H9 (cell line): Measurements from ENCODE around the gene OR8B8. TPM values are rescaled to one million over a fixed set of nuclear protein-coding genes. Genes with fewer than 3 reads are reported as not detected.

Source experiments
- DNase-seq: peaks from one replicate; pipeline ENCODE4 v3.0.0-alpha.2; 2017
- H2AFZ ChIP-seq: one replicate; pipeline ENCODE4 v1.6.1; 2013; ENCODE audit warnings: mild to moderate bottlenecking, low read length, control low read depth, moderate library complexity
- H2AK5ac ChIP-seq: 2 replicates; pipeline ENCODE4 v1.6.1; 2013; ENCODE audit warnings: low read length, control low read depth, mixed read lengths; ENCODE audit not compliant: insufficient read length
- H2BK120ac ChIP-seq: one replicate; pipeline ENCODE4 v1.6.1; 2013; ENCODE audit warnings: low read depth, mild to moderate bottlenecking, low read length, control low read depth, inconsistent platforms; ENCODE audit not compliant: poor library complexity, severe bottlenecking
- H2BK12ac ChIP-seq: 2 replicates; pipeline ENCODE4 v1.6.1; 2013; ENCODE audit warnings: low read length, control low read depth, mixed read lengths, low read depth; ENCODE audit not compliant: insufficient read length
- H2BK15ac ChIP-seq: 2 replicates; pipeline ENCODE4 v1.6.1; 2013; ENCODE audit warnings: low read depth, low read length, control low read depth
- H2BK20ac ChIP-seq: one replicate; pipeline ENCODE4 v1.6.1; 2013; ENCODE audit warnings: low read depth, mild to moderate bottlenecking, low read length, control low read depth, inconsistent platforms; ENCODE audit not compliant: poor library complexity, severe bottlenecking
- H2BK5ac ChIP-seq: 2 replicates; pipeline ENCODE4 v1.6.1; 2013; ENCODE audit warnings: low read length, control low read depth, mixed read lengths; ENCODE audit not compliant: insufficient read length
- H3K14ac ChIP-seq: 2 replicates; pipeline ENCODE4 v1.6.1; 2013; ENCODE audit warnings: low read length, control low read depth; ENCODE audit not compliant: insufficient read depth
- H3K18ac ChIP-seq: 2 replicates; pipeline ENCODE4 v1.6.1; 2013; ENCODE audit warnings: low read depth, mild to moderate bottlenecking, mixed read lengths, low read length, control low read depth; ENCODE audit not compliant: insufficient read length
- H3K23ac ChIP-seq: 2 replicates; pipeline ENCODE4 v1.6.1; 2013; ENCODE audit warnings: low read length, control low read depth, mixed read lengths, low read depth; ENCODE audit not compliant: insufficient read length
- H3K23me2 ChIP-seq: 2 replicates; pipeline ENCODE4 v1.6.1; 2013; ENCODE audit warnings: low read depth, mild to moderate bottlenecking, mixed read lengths, low read length, control low read depth; ENCODE audit not compliant: insufficient read length, poor library complexity, severe bottlenecking
- H3K27ac ChIP-seq: 2 replicates; pipeline ENCODE4 v1.5.1; 2013; ENCODE audit warnings: low read length, control low read depth, mixed read lengths, low read depth; ENCODE audit not compliant: insufficient read length
- H3K27me3 ChIP-seq: 2 replicates; pipeline ENCODE4 v1.6.1; 2013; ENCODE audit warnings: low read length, control low read depth, inconsistent platforms; ENCODE audit not compliant: insufficient read depth
- H3K4ac ChIP-seq: 2 replicates; pipeline ENCODE4 v1.6.1; 2013; ENCODE audit warnings: low read depth, mild to moderate bottlenecking, control low read depth, inconsistent platforms, low read length, moderate library complexity
- H3K4me1 ChIP-seq: 2 replicates; pipeline ENCODE4 v1.6.1; 2013; ENCODE audit warnings: low read length, control low read depth, inconsistent platforms; ENCODE audit not compliant: insufficient read depth
- H3K4me2 ChIP-seq: 2 replicates; pipeline ENCODE4 v1.6.1; 2013; ENCODE audit warnings: low read length, control low read depth, mixed read lengths; ENCODE audit not compliant: insufficient read length, insufficient read depth
- H3K56ac ChIP-seq: 2 replicates; pipeline ENCODE4 v1.6.1; 2013; ENCODE audit warnings: low read depth, mild to moderate bottlenecking, mixed read lengths, low read length, control low read depth; ENCODE audit not compliant: insufficient read length
- H3K79me1 ChIP-seq: 2 replicates; pipeline ENCODE4 v1.6.1; 2013; ENCODE audit warnings: low read depth, mild to moderate bottlenecking, moderate library complexity, low read length, control low read depth, inconsistent platforms; ENCODE audit not compliant: insufficient read depth, poor library complexity, severe bottlenecking
- H3K79me2 ChIP-seq: 2 replicates; pipeline ENCODE4 v1.6.1; 2013; ENCODE audit warnings: low read length, control low read depth, inconsistent platforms; ENCODE audit not compliant: insufficient read depth
- H3K9ac ChIP-seq: 2 replicates; pipeline ENCODE4 v1.6.1; 2013; ENCODE audit warnings: low read length, control low read depth, mixed read lengths; ENCODE audit not compliant: insufficient read length; ENCODE audit errors: extremely low read depth
- H3K9me3 ChIP-seq: one replicate; pipeline ENCODE4 v1.6.1; 2013; ENCODE audit warnings: low read depth, low read length, inconsistent platforms; ENCODE audit not compliant: control insufficient read depth
- H3T11ph ChIP-seq: one replicate; pipeline ENCODE4 v1.6.1; 2013; ENCODE audit warnings: mild to moderate bottlenecking, low read length, control low read depth, inconsistent platforms
- H4K20me1 ChIP-seq: one replicate; pipeline ENCODE4 v1.6.1; 2013; ENCODE audit not compliant: control insufficient read depth, insufficient read length, insufficient read depth
- H4K5ac ChIP-seq: 2 replicates; pipeline ENCODE4 v1.6.1; 2013; ENCODE audit warnings: low read depth, mild to moderate bottlenecking, mixed read lengths, low read length, control low read depth; ENCODE audit not compliant: insufficient read length
- H4K8ac ChIP-seq: replicated peaks from 2 replicates; pipeline ENCODE4 v1.6.1; 2013; ENCODE audit warnings: low read length, control low read depth, mixed read lengths, low read depth; ENCODE audit not compliant: insufficient read length
- H4K91ac ChIP-seq: 2 replicates; pipeline ENCODE4 v1.6.1; 2013; ENCODE audit warnings: low read depth, mild to moderate bottlenecking, moderate library complexity, mixed read lengths, low read length, control low read depth; ENCODE audit not compliant: insufficient read length
- H3K27ac Mint-ChIP-seq, 3 experiments: 2 replicates in 2 of 3; 3 replicates in 1 of 3; pipeline ENCODE4 v1.8.0; 2020 to 2021; ENCODE audit warnings: mixed read lengths in 3 of 3, mild to moderate bottlenecking in 1 of 3, moderate library complexity in 1 of 3
- H3K27me3 Mint-ChIP-seq: 2 replicates; pipeline ENCODE4 v1.8.0; 2021; ENCODE audit warnings: low read depth, mild to moderate bottlenecking, moderate library complexity, mixed read lengths
- H3K36me3 Mint-ChIP-seq, 3 experiments: 2 replicates in 2 of 3; 3 replicates in 1 of 3; pipeline ENCODE4 v1.8.0; 2020 to 2021; ENCODE audit warnings: low read depth in 3 of 3, mixed read lengths in 3 of 3; ENCODE audit not compliant: insufficient read depth in 1 of 3
- H3K4me1 Mint-ChIP-seq, 2 experiments: 2 replicates each; pipeline ENCODE4 v1.8.0; 2020; ENCODE audit warnings: mixed read lengths in 2 of 2
- H3K4me3 Mint-ChIP-seq, 2 experiments: 2 replicates in 1 of 2; 3 replicates in 1 of 2; pipeline ENCODE4 v1.8.0; 2020 to 2021; ENCODE audit warnings: mild to moderate bottlenecking in 2 of 2, mixed read lengths in 2 of 2, moderate library complexity in 1 of 2
- H3K9me3 Mint-ChIP-seq, 2 experiments: 2 replicates in 1 of 2; 3 replicates in 1 of 2; pipeline ENCODE4 v1.8.0; 2020; ENCODE audit warnings: mild to moderate bottlenecking in 2 of 2, mixed read lengths in 2 of 2, moderate library complexity in 1 of 2
- WGBS: extraction: QIAGEN DNeasy Blood & Tissue Kit; methylation state at CpG from one replicate; pipeline ENCODE4 v1.1.7; 2013; ENCODE audit warnings: missing lambda C conversion rate, low lambda C conversion rate, mixed read lengths; ENCODE audit not compliant: insufficient read length; ENCODE audit errors: extremely low coverage; 5-methylcytosine and 5-hydroxymethylcytosine counted together
- total RNA-seq: library from RNA; stranded (reverse); gene quantifications from 2 replicates; pipeline ENCODE4 v1.2.1, GENCODE V29; 2021
- TF ChIP-seq, protein P1 (sequence below): fragments of 200-600 bp; sonication (generic); conservative IDR thresholded peaks from 3 replicates; pipeline ENCODE4 v1.8.0; 2021; ENCODE audit warnings: antibody characterized with exemption, mild to moderate bottlenecking

Gene OR8B8
- total RNA-seq, 1 experiment from 2014 or later, result not detected

DNA sequence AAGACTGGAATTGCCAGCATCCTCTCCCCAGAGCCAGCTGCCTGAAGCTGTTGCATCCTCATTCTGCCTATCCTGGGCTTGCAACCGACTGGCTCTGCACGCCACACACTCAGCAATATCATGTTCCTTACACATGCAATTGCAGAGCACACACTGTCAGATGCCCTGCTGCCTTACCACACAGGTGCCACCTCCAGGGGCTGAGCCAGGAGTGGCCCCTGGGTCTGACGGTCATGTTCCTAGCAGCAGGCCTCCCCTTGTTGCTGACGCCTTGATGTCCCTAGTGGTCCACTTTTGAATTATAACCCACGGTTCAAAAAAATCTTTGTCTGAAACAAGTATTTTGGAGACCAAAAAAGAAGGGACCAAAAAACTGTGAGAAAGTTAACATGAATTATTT, 18.5 kb upstream of the OR8B8 start:
- Histone ChIP-seq H2BK120ac (no peak overlapping the region), H2AK5ac (no peak overlapping the region), H2BK12ac (no peak overlapping the region), H3K4me1 (no peaks in the 10 kb centered on the region), H2BK5ac (no peak overlapping the region), H3K9me3 (no peaks in the 10 kb centered on the region), H3K9ac (no peak overlapping the region), H2AFZ (no peak overlapping the region), H3T11ph (no peak overlapping the region), H4K91ac (no peak overlapping the region), H3K27ac (no peak overlapping the region), H3K23me2 (no peaks in the 10 kb centered on the region), H3K14ac (no peak overlapping the region), H3K79me2 (no peaks in the 10 kb centered on the region), H4K20me1 (no peaks in the 10 kb centered on the region), H3K4ac (no peak overlapping the region), H3K56ac (no peak overlapping the region), H2BK20ac (no peak overlapping the region), H2BK15ac (no peak overlapping the region), H3K4me2 (no peak overlapping the region), H4K8ac (no peak overlapping the region), H4K5ac (no peak overlapping the region), H3K79me1 (no peaks in the 10 kb centered on the region), H3K18ac (no peak overlapping the region), H3K23ac (no peak overlapping the region), H3K27me3 (no peaks in the 10 kb centered on the region)
- no peak overlapping the region for H3K27ac Mint-ChIP-seq
- TF ChIP-seq, protein P1, sequence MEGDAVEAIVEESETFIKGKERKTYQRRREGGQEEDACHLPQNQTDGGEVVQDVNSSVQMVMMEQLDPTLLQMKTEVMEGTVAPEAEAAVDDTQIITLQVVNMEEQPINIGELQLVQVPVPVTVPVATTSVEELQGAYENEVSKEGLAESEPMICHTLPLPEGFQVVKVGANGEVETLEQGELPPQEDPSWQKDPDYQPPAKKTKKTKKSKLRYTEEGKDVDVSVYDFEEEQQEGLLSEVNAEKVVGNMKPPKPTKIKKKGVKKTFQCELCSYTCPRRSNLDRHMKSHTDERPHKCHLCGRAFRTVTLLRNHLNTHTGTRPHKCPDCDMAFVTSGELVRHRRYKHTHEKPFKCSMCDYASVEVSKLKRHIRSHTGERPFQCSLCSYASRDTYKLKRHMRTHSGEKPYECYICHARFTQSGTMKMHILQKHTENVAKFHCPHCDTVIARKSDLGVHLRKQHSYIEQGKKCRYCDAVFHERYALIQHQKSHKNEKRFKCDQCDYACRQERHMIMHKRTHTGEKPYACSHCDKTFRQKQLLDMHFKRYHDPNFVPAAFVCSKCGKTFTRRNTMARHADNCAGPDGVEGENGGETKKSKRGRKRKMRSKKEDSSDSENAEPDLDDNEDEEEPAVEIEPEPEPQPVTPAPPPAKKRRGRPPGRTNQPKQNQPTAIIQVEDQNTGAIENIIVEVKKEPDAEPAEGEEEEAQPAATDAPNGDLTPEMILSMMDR, result no peak; the same call in 2 of the 3 replicates
- H3K4me3 Mint-ChIP-seq, result no peak overlapping the region
- 0 out of 7 replicates have a peak, but pooled peaks cover 0 to 5% (median 0%) of the 10 kb centered on the region in 3 experiments for H3K36me3 Mint-ChIP-seq
- WGBS, result no CpG with 5 or more reads among the region's 5 CpGs
- H3K9me3 Mint-ChIP-seq, result peaks cover 0 to 3% of the 10 kb centered on the region in 2 experiments; a peak in 3 of 5 replicates
- DNase-seq, result no peak
- no peaks in the 10 kb centered on the region; the same call in none of the 2 replicates for H3K27me3 Mint-ChIP-seq
- peaks cover 4% of the 10 kb centered on the region in 2 experiments; a peak in 2 of 4 replicates for H3K4me1 Mint-ChIP-seq
